HG02943 (cell line): ENCODE measurements around the gene PTCD1.
"Not testable (repeated sequence)": the region's sequence is repeated elsewhere in the genome, so short reads cannot be mapped to it uniquely, and the experiment has no call there.

Source experiments
- ATAC-seq: cut with Tn5 transposase; IDR thresholded peaks from one replicate; pipeline ENCODE4 v1.9.1; 2021; ENCODE audit warnings: mild to moderate bottlenecking, low read depth, moderate library complexity; ENCODE audit not compliant: unreplicated experiment

Gene PTCD1

GRCh38 chr7:99452541-99452940 lies 13.9 kb upstream of the PTCD1 start:
- ATAC-seq = no peak

- ATAC-seq = no peak
These were observed 13.3 kb upstream of the PTCD1 start for GRCh38 chr7:99451936-99452335.

GRCh38 chr7:99449326-99449725 lies 10.7 kb upstream of the PTCD1 start:
- ATAC-seq = no peak

GRCh38 chr7:99448855-99449254 lies 10.3 kb upstream of the PTCD1 start:
- no peak for ATAC-seq

- no peak for ATAC-seq
These were observed 9.3 kb upstream of the PTCD1 start for GRCh38 chr7:99447943-99448342.

GRCh38 chr7:99446096-99446495 lies 7.5 kb upstream of the PTCD1 start:
- no peak for ATAC-seq

- ATAC-seq = no peak
These were observed 1.6 kb upstream of the PTCD1 start for GRCh38 chr7:99440195-99440594.

- no peak for ATAC-seq
These were observed 539 bp downstream of the PTCD1 start for GRCh38 chr7:99437946-99438572.

- no peak for ATAC-seq
These were observed 5.4 kb downstream of the PTCD1 start for GRCh38 chr7:99433158-99433557.

GRCh38 chr7:99431756-99432540 lies 6.7 kb downstream of the PTCD1 start:
- not testable (repeated sequence) for ATAC-seq

- no peak for ATAC-seq
These were observed 8.8 kb downstream of the PTCD1 start for GRCh38 chr7:99429756-99430155.

- ATAC-seq = no peak
These were observed 9.5 kb downstream of the PTCD1 start for GRCh38 chr7:99428972-99429566.

GRCh38 chr7:99424932-99425730 lies 13.5 kb downstream of the PTCD1 start:
- no peak for ATAC-seq

GRCh38 chr7:99422625-99423024 lies 16.0 kb downstream of the PTCD1 start:
- no peak for ATAC-seq

- ATAC-seq = no peak
These were observed 16.4 kb downstream of the PTCD1 start for GRCh38 chr7:99422186-99422585.

- no peak for ATAC-seq
These were observed 17.6 kb downstream of the PTCD1 start for GRCh38 chr7:99420986-99421385.

- ATAC-seq = no peak
These were observed 18.4 kb downstream of the PTCD1 start for GRCh38 chr7:99420213-99420612.

GRCh38 chr7:99419323-99420021 lies 19.1 kb downstream of the PTCD1 start:
- no peak for ATAC-seq

- no peak for ATAC-seq
These were observed 20.3 kb downstream of the PTCD1 start for GRCh38 chr7:99418260-99418659.

- ATAC-seq = not testable (repeated sequence)
These were observed 23.0 kb downstream of the PTCD1 start for GRCh38 chr7:99415513-99416127.
